ENCODE measurements around the gene GSTCD.

DNA sequence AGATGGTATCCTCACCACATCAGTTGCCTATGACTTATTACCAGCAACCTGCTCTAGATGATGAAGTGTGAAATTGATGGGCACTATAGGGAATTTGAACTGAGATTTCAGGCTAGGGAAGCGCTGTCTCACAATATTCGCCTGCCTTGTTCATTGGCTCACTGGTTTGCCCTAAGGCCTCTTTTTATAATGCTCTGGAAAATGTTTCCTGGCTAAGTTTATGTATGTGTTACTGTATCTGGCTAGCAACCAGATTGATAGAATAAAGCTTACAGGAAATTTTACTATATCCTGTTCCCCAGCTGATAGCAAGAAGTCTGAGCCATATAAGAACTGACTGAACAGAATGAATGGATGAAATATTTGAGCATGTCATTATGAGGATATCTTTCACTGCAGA, 71.6 kb downstream of the GSTCD start:
- TF ChIP-seq, protein P1, sequence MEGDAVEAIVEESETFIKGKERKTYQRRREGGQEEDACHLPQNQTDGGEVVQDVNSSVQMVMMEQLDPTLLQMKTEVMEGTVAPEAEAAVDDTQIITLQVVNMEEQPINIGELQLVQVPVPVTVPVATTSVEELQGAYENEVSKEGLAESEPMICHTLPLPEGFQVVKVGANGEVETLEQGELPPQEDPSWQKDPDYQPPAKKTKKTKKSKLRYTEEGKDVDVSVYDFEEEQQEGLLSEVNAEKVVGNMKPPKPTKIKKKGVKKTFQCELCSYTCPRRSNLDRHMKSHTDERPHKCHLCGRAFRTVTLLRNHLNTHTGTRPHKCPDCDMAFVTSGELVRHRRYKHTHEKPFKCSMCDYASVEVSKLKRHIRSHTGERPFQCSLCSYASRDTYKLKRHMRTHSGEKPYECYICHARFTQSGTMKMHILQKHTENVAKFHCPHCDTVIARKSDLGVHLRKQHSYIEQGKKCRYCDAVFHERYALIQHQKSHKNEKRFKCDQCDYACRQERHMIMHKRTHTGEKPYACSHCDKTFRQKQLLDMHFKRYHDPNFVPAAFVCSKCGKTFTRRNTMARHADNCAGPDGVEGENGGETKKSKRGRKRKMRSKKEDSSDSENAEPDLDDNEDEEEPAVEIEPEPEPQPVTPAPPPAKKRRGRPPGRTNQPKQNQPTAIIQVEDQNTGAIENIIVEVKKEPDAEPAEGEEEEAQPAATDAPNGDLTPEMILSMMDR (IDR thresholded peaks at IDR 0.05): no peak
- TF ChIP-seq ZNF232 (CRISPR knock-in tag; IDR thresholded peaks at IDR 0.05) (no peak), CREB1 (CRISPR knock-in tag; IDR thresholded peaks at IDR 0.05) (no peak), NR3C1 (CRISPR knock-in tag; conservative IDR thresholded peaks at IDR 0.05; ENCODE audit: low read depth) (no peak), TCF7 (CRISPR knock-in tag; IDR thresholded peaks at IDR 0.05; ENCODE audit: low read depth) (no peak), SMAD3 (CRISPR knock-in tag; IDR thresholded peaks at IDR 0.05; ENCODE audit: borderline replicate concordance) (no peak), SOX15 (CRISPR knock-in tag; IDR thresholded peaks at IDR 0.05) (no peak), SP1 (CRISPR knock-in tag; conservative IDR thresholded peaks at IDR 0.05) (no peak)
- TF ChIP-seq, protein P2, sequence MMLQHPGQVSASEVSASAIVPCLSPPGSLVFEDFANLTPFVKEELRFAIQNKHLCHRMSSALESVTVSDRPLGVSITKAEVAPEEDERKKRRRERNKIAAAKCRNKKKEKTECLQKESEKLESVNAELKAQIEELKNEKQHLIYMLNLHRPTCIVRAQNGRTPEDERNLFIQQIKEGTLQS (CRISPR knock-in tag; conservative IDR thresholded peaks at IDR 0.05): no peak
- TF ChIP-seq, protein P3, sequence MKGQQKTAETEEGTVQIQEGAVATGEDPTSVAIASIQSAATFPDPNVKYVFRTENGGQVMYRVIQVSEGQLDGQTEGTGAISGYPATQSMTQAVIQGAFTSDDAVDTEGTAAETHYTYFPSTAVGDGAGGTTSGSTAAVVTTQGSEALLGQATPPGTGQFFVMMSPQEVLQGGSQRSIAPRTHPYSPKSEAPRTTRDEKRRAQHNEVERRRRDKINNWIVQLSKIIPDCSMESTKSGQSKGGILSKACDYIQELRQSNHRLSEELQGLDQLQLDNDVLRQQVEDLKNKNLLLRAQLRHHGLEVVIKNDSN (CRISPR knock-in tag; IDR thresholded peaks at IDR 0.05): no peak

Measured in WTC11 (cell line).